H1 (cell line): ENCODE results near the gene RPTOR. TPM values are rescaled to one million over a fixed set of nuclear protein-coding genes. Genes with fewer than 3 reads are reported as not detected.

ENCODE experiments used
- CTCF ChIA-PET: fragments of 300-600 bp; sonication (Branson Sonifier 250); formaldehyde crosslinking; loops from one replicate; lab custom pipeline; 2021; ENCODE audit not compliant: partially characterized antibody; lab: Charles Lee
- POLR2A ChIA-PET: fragments of 300-600 bp; sonication (Branson Sonifier 250); formaldehyde crosslinking; loops from one replicate; lab custom pipeline; 2021; ENCODE audit warnings: inconsistent platforms; ENCODE audit not compliant: partially characterized antibody; lab: Charles Lee
- DNase-seq, 2 experiments: peaks; one replicate each; pipeline versions ENCODE4 v3.0.0 to v3.0.0-alpha.2; 2010 to 2022; ENCODE audit warnings: low spot score in 2 of 2, low read depth in 1 of 2, mixed read lengths in 1 of 2
- FAIRE-seq: peaks from 2 replicates; lab custom pipeline; 2011; peaks lifted over from hg19 to GRCh38; lab: Jason Lieb, UNC
- H2AFZ ChIP-seq: 2 replicates; pipeline ENCODE4 v1.8.1; 2012; ENCODE audit warnings: low read length, inconsistent platforms
- H2AK5ac ChIP-seq: 2 replicates; pipeline ENCODE4 v1.6.1; 2013; ENCODE audit warnings: low read depth, low read length
- H2BK120ac ChIP-seq: replicated peaks from 2 replicates; pipeline ENCODE3; 2013; ENCODE audit warnings: low read depth, low read length, inconsistent platforms
- H2BK12ac ChIP-seq: 2 replicates; pipeline ENCODE4 v1.6.1; 2013; ENCODE audit warnings: low read depth, low read length
- H2BK15ac ChIP-seq: 2 replicates; pipeline ENCODE4 v1.6.1; 2013; ENCODE audit warnings: low read length
- H2BK20ac ChIP-seq: 2 replicates; pipeline ENCODE4 v1.6.1; 2013; ENCODE audit warnings: low read length
- H2BK5ac ChIP-seq: 2 replicates; pipeline ENCODE4 v1.6.1; 2013; ENCODE audit warnings: low read depth, low read length
- H3K14ac ChIP-seq: 2 replicates; pipeline ENCODE4 v1.6.1; 2013; ENCODE audit warnings: inconsistent platforms; ENCODE audit not compliant: insufficient read length
- H3K18ac ChIP-seq: 2 replicates; pipeline ENCODE4 v1.6.1; 2013; ENCODE audit warnings: low read length; ENCODE audit errors: extremely low read depth
- H3K23ac ChIP-seq: 2 replicates; pipeline ENCODE4 v1.6.1; 2013; ENCODE audit warnings: inconsistent platforms; ENCODE audit not compliant: insufficient read length
- H3K23me2 ChIP-seq: 2 replicates; pipeline ENCODE4 v1.6.1; 2013; ENCODE audit warnings: low read depth, low read length
- H3K27ac ChIP-seq: 2 replicates; pipeline ENCODE4 v1.6.1; 2011; ENCODE audit warnings: low read depth, low read length, inconsistent platforms
- H3K27me3 ChIP-seq, 4 experiments: replicated peaks in 1 of 4; 1 replicate in 1 of 4; 2 replicates in 3 of 4; pipeline versions ENCODE4 v1.6.1 to v1.8.1; 2011 to 2013; ENCODE audit warnings: low read length in 3 of 4, mild to moderate bottlenecking in 3 of 4, inconsistent platforms in 2 of 4, mixed read lengths in 2 of 4, moderate library complexity in 1 of 4; ENCODE audit not compliant: control insufficient read depth in 3 of 4, insufficient read depth in 3 of 4; ENCODE audit errors: extremely low read depth in 1 of 4
- H3K36me3 ChIP-seq, 4 experiments: 2 replicates each; pipeline versions ENCODE4 v1.6.1 to v1.8.1; 2011 to 2013; ENCODE audit warnings: mild to moderate bottlenecking in 4 of 4, low read length in 3 of 4, moderate library complexity in 2 of 4, control low read depth in 1 of 4, inconsistent platforms in 1 of 4; ENCODE audit not compliant: insufficient read depth in 4 of 4, control insufficient read depth in 2 of 4
- H3K4ac ChIP-seq: replicated peaks from 2 replicates; pipeline ENCODE3; 2013; ENCODE audit warnings: low read length, low read depth, mixed read lengths, inconsistent platforms; ENCODE audit not compliant: insufficient read length
- H3K4me1 ChIP-seq, 4 experiments: replicated peaks in 1 of 4; 1 replicate in 1 of 4; 2 replicates in 3 of 4; pipeline versions ENCODE4 v1.6.1 to v1.8.1; 2011 to 2013; ENCODE audit warnings: low read length in 3 of 4, inconsistent platforms in 2 of 4, mixed read lengths in 1 of 4; ENCODE audit not compliant: insufficient read depth in 4 of 4, control insufficient read depth in 3 of 4
- H3K4me2 ChIP-seq, 2 experiments: 2 replicates each; pipeline versions ENCODE4 v1.6.1 to v1.8.1; 2011 to 2013; ENCODE audit warnings: low read depth in 2 of 2, low read length in 2 of 2, control low read depth in 1 of 2, inconsistent platforms in 1 of 2, mild to moderate bottlenecking in 1 of 2; ENCODE audit not compliant: insufficient read depth in 1 of 2
- H3K4me3 ChIP-seq, 4 experiments: fragments of 200-600, 300-600 bp in 1 of 4; sonication (generic), shearing (Covaris generic), sonication (Bioruptor Twin) in 1 of 4; 2 replicates each; pipeline versions ENCODE4 v1.5.1 to v1.8.1; 2011 to 2016; ENCODE audit warnings: low read length in 4 of 4, low read depth in 3 of 4, control low read depth in 2 of 4, inconsistent platforms in 2 of 4, mild to moderate bottlenecking in 2 of 4, mixed read lengths in 1 of 4, moderate library complexity in 1 of 4; ENCODE audit not compliant: insufficient read depth in 2 of 4; ENCODE audit errors: extremely low read depth in 1 of 4
- H3K56ac ChIP-seq: replicated peaks from 2 replicates; pipeline ENCODE3; 2013; ENCODE audit warnings: low read depth, mild to moderate bottlenecking, mixed read lengths, low read length, inconsistent platforms; ENCODE audit not compliant: insufficient read length
- H3K79me1 ChIP-seq: 2 replicates; pipeline ENCODE4 v1.6.1; 2013; ENCODE audit warnings: low read depth, low read length, control low read depth
- H3K79me2 ChIP-seq, 2 experiments: 2 replicates each; pipeline versions ENCODE4 v1.6.1 to v1.8.1; 2012 to 2013; ENCODE audit warnings: low read length in 2 of 2, mild to moderate bottlenecking in 2 of 2, inconsistent platforms in 1 of 2; ENCODE audit not compliant: insufficient read depth in 2 of 2, control insufficient read depth in 1 of 2
- H3K9ac ChIP-seq, 4 experiments: replicated peaks in 1 of 4; 1 replicate in 1 of 4; 2 replicates in 3 of 4; pipeline versions ENCODE4 v1.6.1 to v1.8.1; 2011 to 2013; ENCODE audit warnings: low read depth in 3 of 4, low read length in 3 of 4, control low read depth in 2 of 4, mild to moderate bottlenecking in 2 of 4, moderate library complexity in 2 of 4, inconsistent platforms in 1 of 4; ENCODE audit errors: extremely low read depth in 1 of 4
- H3K9me3 ChIP-seq, 2 experiments: 2 replicates each; pipeline versions ENCODE4 v1.6.1 to v1.8.1; 2012 to 2013; ENCODE audit warnings: mild to moderate bottlenecking in 2 of 2, moderate library complexity in 2 of 2, control low read depth in 1 of 2, inconsistent platforms in 1 of 2, low read depth in 1 of 2, low read length in 1 of 2, mixed read lengths in 1 of 2; ENCODE audit not compliant: insufficient read depth in 2 of 2
- H4K20me1 ChIP-seq, 2 experiments: replicated peaks in 1 of 2; 2 replicates each; pipeline versions ENCODE3 to v1.8.1; 2011 to 2013; ENCODE audit warnings: inconsistent platforms in 2 of 2, low read length in 2 of 2, mild to moderate bottlenecking in 1 of 2; ENCODE audit not compliant: insufficient read depth in 2 of 2, control insufficient read depth in 1 of 2
- H4K5ac ChIP-seq: 2 replicates; pipeline ENCODE4 v1.6.1; 2013; ENCODE audit warnings: low read length, low read depth, mixed read lengths, inconsistent platforms; ENCODE audit not compliant: insufficient read length
- H4K8ac ChIP-seq: 2 replicates; pipeline ENCODE4 v1.8.0; 2013; ENCODE audit warnings: mild to moderate bottlenecking, moderate library complexity, low read length, inconsistent platforms; ENCODE audit not compliant: insufficient read depth; ENCODE audit errors: extremely low read depth
- H4K91ac ChIP-seq: replicated peaks from 2 replicates; pipeline ENCODE3; 2013; ENCODE audit warnings: low read length, mixed read lengths, inconsistent platforms; ENCODE audit not compliant: insufficient read length
- CTBP2 ChIP-seq: IDR thresholded peaks from 2 replicates; pipeline ENCODE4 v1.7.0; 2011; ENCODE audit warnings: borderline replicate concordance, mild to moderate bottlenecking, moderate library complexity, mixed read lengths, low read length; ENCODE audit not compliant: insufficient read depth, insufficient read length
- RAD21 ChIP-seq, 2 experiments: IDR thresholded peaks in 1 of 2; conservative IDR thresholded peaks in 1 of 2; 2 replicates each; pipeline ENCODE4 v1.6.1; 2011; ENCODE audit warnings: low read depth in 2 of 2, low read length in 2 of 2, improper control_type of control experiment in 1 of 2, inconsistent platforms in 1 of 2, mild to moderate bottlenecking in 1 of 2, moderate library complexity in 1 of 2
- SIN3A ChIP-seq, 2 experiments: IDR thresholded peaks in 1 of 2; conservative IDR thresholded peaks in 1 of 2; 2 replicates each; pipeline ENCODE4 v1.6.1; 2011 to 2012; ENCODE audit warnings: low read length in 2 of 2, improper control_type of control experiment in 1 of 2, low read depth in 1 of 2, mild to moderate bottlenecking in 1 of 2
- WGBS, 2 experiments: shearing (Covaris generic) in 1 of 2; methylation state at CpG; one replicate each; pipeline versions ENCODE4 v1.1.6 to v1.1.7; 2013 to 2015; ENCODE audit warnings: low lambda C conversion rate in 2 of 2, mixed read lengths in 2 of 2, inconsistent platforms in 1 of 2, low coverage in 1 of 2, missing lambda C conversion rate in 1 of 2; ENCODE audit not compliant: insufficient replicate concordance in 2 of 2, insufficient coverage in 1 of 2, insufficient read length in 1 of 2; ENCODE audit errors: extremely low coverage in 1 of 2, missing lambda C conversion rate in 1 of 2; 5-methylcytosine and 5-hydroxymethylcytosine counted together
- polyA plus RNA-seq, 7 experiments: library from polyadenylated mRNA; depleted of rRNA in 3 of 7; stranded (reverse) in 5 of 7; unstranded in 2 of 7; fragments of >200 nt in 5 of 7; fragments of 200-250 nt in 2 of 7; gene quantifications; 1 replicate in 5 of 7; 2 replicates in 1 of 7; 4 replicates in 1 of 7; pipeline versions ENCODE4 v1.2.1 to v1.2.3, GENCODE V29; 2011 to 2013; ENCODE audit warnings: missing spikeins in 2 of 7, mixed read lengths in 2 of 7
- total RNA-seq: library from RNA; stranded (reverse); fragmentation: NEBNext Ultra II Directional; extraction: Animal tissue kit (Norgen Biotek cat#: 25700); gene quantifications from 2 replicates; pipeline ENCODE4 v1.2.1, GENCODE V29; 2021

RPTOR gene
- total and polyA plus RNA-seq, 2 of the 8 experiments (the other 6 are each of a cell fraction or from before 2014, with no cell fraction given), result 6.9 to 28.7 TPM

DNA sequence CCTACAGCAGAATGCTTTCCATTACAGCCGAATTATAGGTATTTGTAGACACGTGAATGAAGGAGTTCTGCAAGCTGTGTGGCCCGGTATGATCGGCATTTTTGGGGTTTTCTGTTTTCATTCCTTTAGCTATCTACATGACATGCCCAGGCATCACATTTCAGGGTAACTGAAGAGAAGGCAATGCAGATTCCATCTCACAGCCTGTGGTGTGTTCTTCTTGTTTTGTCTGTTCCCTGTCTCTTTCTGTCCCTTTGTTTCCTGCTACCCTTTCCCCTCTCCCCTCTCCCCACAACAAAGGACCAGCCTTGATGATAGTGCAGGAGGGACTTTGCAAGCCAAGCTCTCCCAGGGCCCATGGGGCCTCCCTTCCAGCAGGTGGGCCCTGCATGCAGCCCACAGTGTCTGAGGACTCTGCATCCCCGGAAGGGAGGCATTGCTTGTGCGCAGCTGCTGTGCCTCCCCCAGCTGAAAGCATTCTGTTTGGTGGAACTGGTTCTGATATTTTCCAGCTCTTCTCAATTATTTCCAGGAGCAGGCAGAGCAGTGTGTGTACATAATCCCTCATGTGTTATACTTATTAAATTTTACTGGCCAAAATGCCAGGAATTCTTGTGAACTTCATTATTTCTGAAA lies 207.4 kb downstream of the RPTOR start:
- no peak overlapping the region for H2BK5ac ChIP-seq
- peak overlapping the region; percentile 29 for H4K91ac ChIP-seq
- no peak overlapping the region for H3K56ac ChIP-seq
- peak overlapping the region; percentile 62; the same call in 1 of the 2 replicates for H3K18ac ChIP-seq
- no peak overlapping the region for H2BK12ac ChIP-seq
- peak overlapping the region; percentile 52 to 58 for H3K4me2 ChIP-seq
- DNase-seq (no peak), FAIRE-seq (peak; percentile 65)
- H3K27ac ChIP-seq, result no peak overlapping the region
- H2BK15ac ChIP-seq, result no peak overlapping the region
- POLR2A ChIA-PET, result no interaction called here
- no peak overlapping the region; the same call in 1 of the 2 replicates for H2AK5ac ChIP-seq
- no peak overlapping the region for H3K23ac ChIP-seq
- peak overlapping the region; percentile 13 for H4K5ac ChIP-seq
- H3K4me3 ChIP-seq, result no peak overlapping the region; a peak in 1 of 8 replicates
- H4K20me1 ChIP-seq, result no peaks in the 10 kb centered on the region
- H3K9me3 ChIP-seq, result no peaks in the 10 kb centered on the region
- peaks cover 8 to 14% (median 12%) of the 10 kb centered on the region in 4 experiments for H3K4me1 ChIP-seq
- CTCF ChIA-PET, result interaction anchor here (0.6 to 1.4 kb wide), 5 partner anchors 11 to 234 kb away, joined by 3 read pairs; no protein-coding TSS in a partner anchor
- H3K23me2 ChIP-seq, result no peaks in the 10 kb centered on the region
- H4K8ac ChIP-seq, result no peak overlapping the region
- no peak overlapping the region for H2BK20ac ChIP-seq
- no peaks in the 10 kb centered on the region for H3K27me3 ChIP-seq
- H3K79me1 ChIP-seq, result no peaks in the 10 kb centered on the region; the same call in 1 of the 2 replicates
- H3K4ac ChIP-seq, result no peak overlapping the region
- H3K14ac ChIP-seq, result no peak overlapping the region
- no peaks in the 10 kb centered on the region; a peak in 1 of 8 replicates for H3K36me3 ChIP-seq
- H3K79me2 ChIP-seq, result no peaks in the 10 kb centered on the region
- H2BK120ac ChIP-seq, result peak overlapping the region; percentile 26
- H3K9ac ChIP-seq, result no peak overlapping the region
- 0 out of 4 replicates have a peak, but pooled peaks of 1 of the 2 experiments have one; percentile 7 for TF ChIP-seq RAD21 (IDR thresholded peaks at IDR 0.05 in 1 of 2, conservative IDR thresholded peaks at IDR 0.05 in 1 of 2; ENCODE audit: low read depth in 2 of 2, low read length in 2 of 2)
- 0 out of 4 replicates have a peak, but pooled peaks of 1 of the 2 experiments have one; percentile 27 for TF ChIP-seq SIN3A (conservative IDR thresholded peaks at IDR 0.05 in 1 of 2, IDR thresholded peaks at IDR 0.05 in 1 of 2; ENCODE audit: low read depth in 1 of 2, low read length in 2 of 2)
- no peak for TF ChIP-seq CTBP2
- 44% methylated on average over 6 of the region's 6 CpGs; no CpG with 5 or more reads in 1 of the 2 experiments for WGBS, 2 experiments
- no peak overlapping the region for H2AFZ ChIP-seq
